PFSK-1 (cell line): ENCODE measurements around the gene EFCAB6.

ENCODE experiments used
- POLR2AphosphoS5 ChIP-seq: IDR thresholded peaks from 2 replicates; pipeline ENCODE4 v1.6.1; 2012; ENCODE audit warnings: low read depth, mild to moderate bottlenecking, control low read depth, low read length, moderate library complexity
- TAF1 ChIP-seq: IDR thresholded peaks from 2 replicates; pipeline ENCODE4 v1.6.1; 2012; ENCODE audit warnings: low read length, control low read depth, borderline replicate concordance; ENCODE audit not compliant: insufficient read depth

GRCh38 chr22:43570531-43571165, 241.5 kb downstream of the EFCAB6 start:
- TF ChIP-seq POLR2AphosphoS5 (no peak), TAF1 (no peak)
